C4-2B (cell line): ENCODE measurements around the gene TJP1.

Experiments
- CTCF ChIP-seq: fragments of 450-650 bp; conservative IDR thresholded peaks from 2 replicates; pipeline ENCODE4 v1.5.1; 2017; ENCODE audit warnings: mild to moderate bottlenecking
- ZFX ChIP-seq: fragments of 450-650 bp; IDR thresholded peaks from 2 replicates; pipeline ENCODE4 v1.6.1; 2017

DNA sequence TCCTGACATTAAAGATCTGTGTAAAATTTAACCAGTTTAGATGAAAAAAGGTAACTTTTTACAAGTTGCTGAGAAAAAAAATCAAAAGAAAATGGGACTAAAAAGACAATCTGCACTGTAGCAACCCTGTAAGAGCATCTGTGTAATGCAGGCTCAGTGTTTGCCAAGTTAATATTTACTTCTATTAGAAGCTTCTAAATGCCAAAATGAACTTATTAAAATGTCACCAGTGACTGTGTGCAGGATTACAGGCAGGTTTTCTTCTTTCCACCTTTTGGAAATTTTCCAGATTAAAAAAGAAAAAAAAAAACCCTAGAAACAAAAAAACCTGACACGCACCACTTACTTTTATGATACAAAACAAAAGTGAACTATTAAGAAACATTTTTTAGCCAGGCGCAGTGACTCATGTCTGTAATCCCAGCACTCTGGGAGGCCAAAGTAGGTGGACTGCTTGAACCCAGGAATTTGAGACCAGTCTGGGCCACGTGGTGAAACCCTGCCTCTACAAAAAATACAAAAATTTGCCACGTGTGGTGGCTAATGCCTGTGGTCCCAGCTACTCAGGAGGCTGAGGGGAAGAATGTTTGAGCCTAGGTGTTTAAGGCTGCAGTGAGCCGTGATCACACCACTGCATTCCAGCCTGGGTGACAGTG, 87.2 kb downstream of the TJP1 start:
- TF ChIP-seq CTCF = no peak
- TF ChIP-seq ZFX = no peak
